Tibial artery (tissue), 4 donors: ENCODE results near the gene SPAG7.
A peak's percentile ranks its signal among the peaks of the same experiment; 100 is the strongest.

Experiments
- DNase-seq, 2 donors: peaks; one replicate each; pipeline ENCODE4 v3.0.0-alpha.2; 2019
- H3K27ac ChIP-seq, 2 donors: fragments of 200-600 bp; sonication (generic) in 1 of 2; 1 replicate in 1 of 2; 2 replicates in 1 of 2; pipeline ENCODE4 v1.5.1; 2018 to 2019; ENCODE audit warnings: mild to moderate bottlenecking in 1 of 2
- H3K27me3 ChIP-seq, 2 donors: fragments of 200-600 bp; sonication (generic) in 1 of 2; one replicate each; pipeline versions ENCODE4 v1.5.1 to v1.6.0; 2016 to 2019
- H3K36me3 ChIP-seq, 3 donors: fragments of 200-600 bp; sonication (generic) in 2 of 3; one replicate each; pipeline ENCODE4 v1.5.1; 2016 to 2019; ENCODE audit warnings: mild to moderate bottlenecking in 2 of 3
- H3K4me1 ChIP-seq, 4 donors: fragments of 200-600 bp; sonication (generic) in 2 of 4; 1 replicate in 3 of 4; 2 replicates in 1 of 4; pipeline ENCODE4 v1.5.1; 2016 to 2019
- H3K4me3 ChIP-seq, 2 donors: fragments of 200-600 bp; sonication (generic) in 1 of 2; 1 replicate in 1 of 2; 2 replicates in 1 of 2; pipeline ENCODE4 v1.5.1; 2018 to 2019; ENCODE audit warnings: mild to moderate bottlenecking in 2 of 2
- H3K9me3 ChIP-seq, 3 donors: fragments of 200-600 bp; sonication (generic) in 1 of 3; one replicate each; pipeline ENCODE4 v1.5.1; 2016 to 2019
- intact Hi-C: fragments of 100-400 bp; cut with DNase I; formaldehyde crosslinking; loops from one replicate; pipeline ENCODE4 v1.15.0; 2023; ENCODE audit warnings: low total_unique reads
- TF ChIP-seq, protein P1 (sequence below), 2 experiments: fragments of 200-600 bp in 1 of 2; fragments of 450-650 bp in 1 of 2; IDR thresholded peaks; one replicate each; pipeline ENCODE4 v1.5.1; 2017 to 2019; ENCODE audit warnings: antibody characterized with exemption in 2 of 2, mild to moderate bottlenecking in 1 of 2, moderate library complexity in 1 of 2

SPAG7 gene

DNA sequence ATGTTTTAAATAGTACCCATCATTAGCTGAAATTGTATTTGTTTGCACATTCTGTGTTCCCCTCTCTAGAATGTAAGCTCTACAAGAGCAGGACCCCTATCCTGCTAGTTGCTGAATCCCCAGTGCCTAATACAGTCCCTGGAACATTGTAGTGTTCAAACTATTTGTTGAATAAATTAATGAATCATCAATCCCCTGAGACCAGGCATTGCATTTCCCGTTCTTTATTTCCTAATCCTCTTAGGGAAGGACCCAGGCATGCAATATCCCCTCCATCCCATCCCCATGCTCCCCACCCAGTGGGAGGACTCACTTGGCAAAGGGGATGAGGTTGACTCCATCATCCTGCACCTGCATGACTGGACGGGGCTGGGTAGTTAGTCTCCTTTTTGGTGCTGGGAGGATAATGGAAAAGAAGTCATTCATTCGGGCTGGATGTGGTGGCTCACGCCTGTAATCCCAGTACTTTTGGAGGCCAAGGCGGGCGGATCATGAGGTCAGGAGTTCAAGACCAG lies 26.5 kb upstream of the SPAG7 start:
- H3K9me3 ChIP-seq = no peaks in the 10 kb centered on the region
- peaks cover 0 to 16% (median 14%) of the 10 kb centered on the region in 4 donors for H3K4me1 ChIP-seq
- no peaks in the 10 kb centered on the region for H3K27me3 ChIP-seq
- no peak overlapping the region for H3K27ac ChIP-seq
- H3K36me3 ChIP-seq = no peaks in the 10 kb centered on the region
- TF ChIP-seq, protein P1, sequence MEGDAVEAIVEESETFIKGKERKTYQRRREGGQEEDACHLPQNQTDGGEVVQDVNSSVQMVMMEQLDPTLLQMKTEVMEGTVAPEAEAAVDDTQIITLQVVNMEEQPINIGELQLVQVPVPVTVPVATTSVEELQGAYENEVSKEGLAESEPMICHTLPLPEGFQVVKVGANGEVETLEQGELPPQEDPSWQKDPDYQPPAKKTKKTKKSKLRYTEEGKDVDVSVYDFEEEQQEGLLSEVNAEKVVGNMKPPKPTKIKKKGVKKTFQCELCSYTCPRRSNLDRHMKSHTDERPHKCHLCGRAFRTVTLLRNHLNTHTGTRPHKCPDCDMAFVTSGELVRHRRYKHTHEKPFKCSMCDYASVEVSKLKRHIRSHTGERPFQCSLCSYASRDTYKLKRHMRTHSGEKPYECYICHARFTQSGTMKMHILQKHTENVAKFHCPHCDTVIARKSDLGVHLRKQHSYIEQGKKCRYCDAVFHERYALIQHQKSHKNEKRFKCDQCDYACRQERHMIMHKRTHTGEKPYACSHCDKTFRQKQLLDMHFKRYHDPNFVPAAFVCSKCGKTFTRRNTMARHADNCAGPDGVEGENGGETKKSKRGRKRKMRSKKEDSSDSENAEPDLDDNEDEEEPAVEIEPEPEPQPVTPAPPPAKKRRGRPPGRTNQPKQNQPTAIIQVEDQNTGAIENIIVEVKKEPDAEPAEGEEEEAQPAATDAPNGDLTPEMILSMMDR (IDR thresholded peaks at IDR 0.05) = no peak
- intact Hi-C loops = no loop called here
- no peak overlapping the region for H3K4me3 ChIP-seq
- no peak for DNase-seq

DNA sequence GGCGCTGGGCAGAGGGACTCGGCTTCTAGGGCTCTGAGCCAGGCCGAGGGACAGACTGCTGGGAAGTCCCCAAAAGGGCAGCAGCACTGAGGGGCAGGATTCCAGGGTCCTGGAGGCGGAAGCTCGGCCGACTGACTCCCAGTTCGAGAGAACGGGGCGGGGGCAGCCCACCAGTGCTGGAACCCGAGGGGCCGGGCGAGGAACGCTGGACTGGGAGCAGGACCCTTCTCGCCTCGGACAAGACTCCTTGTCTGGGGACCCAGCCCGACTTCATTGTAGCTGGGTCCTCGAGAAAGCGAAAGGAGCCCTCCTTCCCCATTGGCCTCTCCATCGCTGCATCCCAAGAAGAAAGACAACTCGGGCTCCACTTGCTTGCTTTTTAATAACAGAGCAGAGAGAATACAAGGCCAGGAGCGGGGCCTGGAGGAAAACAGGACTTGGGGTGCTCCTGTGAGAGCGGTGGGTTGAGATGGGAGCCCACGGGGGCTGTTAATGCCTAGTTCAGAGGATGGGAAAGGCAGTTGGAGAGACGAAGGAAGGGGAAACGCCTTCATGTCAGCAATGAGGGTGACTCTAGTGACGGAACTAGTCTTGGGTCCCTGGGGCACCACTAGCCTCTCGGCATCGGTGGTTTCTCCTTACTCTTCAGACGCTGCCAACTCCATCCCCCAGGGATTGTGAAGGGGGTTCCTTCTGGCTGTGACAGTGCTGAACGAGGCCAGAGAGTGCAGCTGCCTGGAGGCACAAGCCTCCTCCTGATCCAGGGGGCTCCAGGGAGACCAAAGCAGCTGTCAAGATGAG lies 20.4 kb upstream of the SPAG7 start:
- peak in 1 of 2 donors; percentile 86 for DNase-seq
- Histone ChIP-seq H3K36me3 (peaks cover 0 to 24% (median 14%) of the 10 kb centered on the region in 3 donors), H3K27ac (peak overlapping the region; percentile 83 to 95), H3K4me1 (peaks cover 0 to 28% (median 21%) of the 10 kb centered on the region in 4 donors), H3K4me3 (peak overlapping the region; percentile 62 to 97), H3K9me3 (no peaks in the 10 kb centered on the region), H3K27me3 (no peaks in the 10 kb centered on the region)
- TF ChIP-seq, protein P1 (IDR thresholded peaks at IDR 0.05) = no peak
- intact Hi-C loops = loop anchor here (2.0 kb wide), 1 partner anchor 79 kb away; no protein-coding TSS in a partner anchor

DNA sequence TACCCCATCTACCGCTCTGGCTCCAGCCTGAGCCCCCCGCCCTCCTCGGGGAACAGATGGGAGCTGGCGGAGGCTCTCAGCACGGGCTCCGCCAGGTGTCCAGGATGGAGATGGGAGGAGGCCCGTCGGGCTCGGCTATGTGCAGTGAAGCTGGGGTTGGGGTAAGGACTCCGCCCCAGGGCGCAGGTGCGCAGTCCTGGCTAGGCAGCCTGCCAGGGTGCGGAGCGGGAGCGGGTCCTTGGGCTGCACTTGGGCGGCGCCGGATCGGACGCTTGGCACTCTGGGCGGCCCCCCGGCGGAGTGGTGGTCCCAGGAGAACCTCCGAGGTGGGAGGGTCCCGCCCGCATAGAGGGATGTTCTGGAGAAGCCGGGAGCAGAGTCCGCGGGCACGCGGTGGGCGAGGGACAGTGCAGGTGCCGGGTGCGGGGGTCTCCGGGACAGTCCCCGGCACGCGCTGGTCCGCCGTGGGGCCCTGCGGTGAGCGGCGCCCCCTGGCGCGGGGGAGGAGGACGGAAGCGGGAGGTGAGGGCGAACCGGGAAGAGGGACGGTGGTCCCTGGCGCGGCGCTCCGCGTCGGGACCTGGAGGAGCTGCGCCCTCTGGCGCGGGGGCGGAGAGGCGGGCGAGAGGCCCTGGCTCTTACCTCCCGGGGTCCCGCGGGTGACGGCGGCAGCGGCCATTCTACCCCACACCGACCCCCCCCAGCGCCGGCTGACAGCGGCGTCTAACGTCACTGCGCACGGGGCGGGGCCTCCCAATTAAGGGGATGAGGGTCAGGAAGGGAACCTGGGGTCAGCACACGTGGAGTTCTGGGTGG lies 19.5 kb upstream of the SPAG7 start, which contains the start of gene CAMTA2:
Gene CAMTA2 (minus strand): TSS at position 725 of the 816 bp plus-strand sequence. CDS start 1,453 bp downstream, outside the sequence.
- H3K4me3 ChIP-seq = peak within 1 kb of the TSS; percentile 62 to 97
- no peaks in the 10 kb centered on the region for H3K27me3 ChIP-seq
- peaks cover 0 to 32% (median 21%) of the 10 kb centered on the region in 3 donors for H3K36me3 ChIP-seq
- intact Hi-C loops = loop anchor here (2.0 kb wide), 1 partner anchor 78 kb away; no protein-coding TSS in a partner anchor
- DNase-seq = peak; percentile 94 to 96
- H3K4me1 ChIP-seq = peaks cover 0 to 28% (median 21%) of the 10 kb centered on the region in 4 donors
- TF ChIP-seq, protein P1 (IDR thresholded peaks at IDR 0.05) = peak; percentile 61 to 64
- peak within 1 kb of the TSS; percentile 83 to 95 for H3K27ac ChIP-seq
- H3K9me3 ChIP-seq = no peaks in the 10 kb centered on the region

DNA sequence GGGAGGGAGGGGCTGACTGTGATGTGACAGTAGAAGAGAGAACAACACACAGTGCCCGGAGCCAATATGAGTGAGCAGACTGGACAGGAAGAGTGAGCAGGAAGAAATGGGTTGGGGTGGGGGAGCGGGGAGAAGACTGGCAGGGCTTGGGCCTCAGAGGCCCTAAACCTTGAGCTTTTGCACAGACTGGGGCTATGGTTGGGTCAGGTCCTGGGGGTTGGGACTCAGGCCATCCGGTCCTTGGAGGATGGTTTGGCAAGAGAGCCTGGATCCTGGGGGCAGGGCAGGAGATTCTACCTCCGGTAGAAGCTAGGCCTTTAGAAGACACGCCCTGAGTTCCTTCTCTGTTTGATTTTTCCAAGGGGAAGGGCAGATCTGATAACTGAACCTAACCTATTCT lies 18.8 kb upstream of the SPAG7 start:
- DNase-seq = no peak
- peaks cover 0 to 28% (median 21%) of the 10 kb centered on the region in 4 donors for H3K4me1 ChIP-seq
- H3K36me3 ChIP-seq = peaks cover 0 to 40% (median 28%) of the 10 kb centered on the region in 3 donors
- peak overlapping the region; percentile 62 to 97 for H3K4me3 ChIP-seq
- H3K27ac ChIP-seq = peak overlapping the region; percentile 83 to 95
- TF ChIP-seq, protein P1 (IDR thresholded peaks at IDR 0.05) = no peak
- no peaks in the 10 kb centered on the region for H3K27me3 ChIP-seq
- H3K9me3 ChIP-seq = no peaks in the 10 kb centered on the region
- intact Hi-C loops = loop anchor here (2.0 kb wide), 1 partner anchor 78 kb away; no protein-coding TSS in a partner anchor

DNA sequence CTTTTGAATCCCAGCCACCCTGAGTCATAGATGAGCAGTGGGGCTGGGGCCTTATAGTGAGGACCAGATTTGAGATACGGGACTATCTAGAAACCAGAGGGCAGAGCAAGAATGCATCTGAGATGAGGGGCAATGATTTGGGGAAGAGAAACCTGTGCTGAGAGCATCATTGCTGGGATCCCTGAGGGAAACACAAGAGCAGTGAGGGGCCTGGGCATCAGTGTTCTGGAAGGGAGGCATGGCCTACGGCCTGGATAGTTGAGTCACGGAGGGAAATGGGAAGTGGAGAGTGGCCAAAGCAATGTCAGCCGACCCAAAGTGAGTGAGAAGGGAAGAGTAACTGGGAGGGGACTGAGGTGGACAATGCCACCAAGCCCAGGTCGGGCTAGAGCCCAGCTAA lies 14.7 kb upstream of the SPAG7 start:
- Histone ChIP-seq H3K27ac (no peak overlapping the region), H3K36me3 (peaks cover 13 to 80% (median 65%) of the 10 kb centered on the region in 3 donors)
- intact Hi-C loops = loop anchor here (5.0 kb wide), 1 partner anchor 45 kb away; no protein-coding TSS in a partner anchor

More for the DNA sequence above, 14.7 kb upstream of the SPAG7 start:
- Histone ChIP-seq H3K4me1 (peaks cover 0 to 19% (median 8%) of the 10 kb centered on the region in 4 donors), H3K4me3 (no peak overlapping the region), H3K9me3 (no peaks in the 10 kb centered on the region), H3K27me3 (no peaks in the 10 kb centered on the region)
- DNase-seq = no peak
- TF ChIP-seq, protein P1 (IDR thresholded peaks at IDR 0.05) = no peak
